Amniotic epithelial cell (primary cell): Measurements from ENCODE around the gene TMEM87B.
A peak's percentile ranks its signal among the peaks of the same experiment; 100 is the strongest.
"Not testable (repeated sequence)": the region's sequence is repeated elsewhere in the genome, so short reads cannot be mapped to it uniquely, and the experiment has no call there.

Experiments
- DNase-seq: peaks from one replicate; pipeline ENCODE4 v3.0.0-alpha.2; 2010; ENCODE audit warnings: low read depth

The TMEM87B gene

GRCh38 chr2:112032689-112033465 is 22.2 kb upstream of the TMEM87B start:
- peak; percentile 97 for DNase-seq

GRCh38 chr2:112033600-112033999 is 21.5 kb upstream of the TMEM87B start:
- peak; percentile 90 for DNase-seq

GRCh38 chr2:112034924-112035323 is 20.1 kb upstream of the TMEM87B start:
- no peak for DNase-seq

- no peak for DNase-seq
Measured at GRCh38 chr2:112035786-112036185, 19.3 kb upstream of the TMEM87B start.

- not testable (repeated sequence) for DNase-seq
Measured at GRCh38 chr2:112039556-112039955, 15.5 kb upstream of the TMEM87B start.

GRCh38 chr2:112040066-112040465 is 15.0 kb upstream of the TMEM87B start:
- not testable (repeated sequence) for DNase-seq

GRCh38 chr2:112041460-112041859 is 13.6 kb upstream of the TMEM87B start:
- not testable (repeated sequence) for DNase-seq

- no peak for DNase-seq
Measured at GRCh38 chr2:112045446-112046014, 9.5 kb upstream of the TMEM87B start.

GRCh38 chr2:112046231-112046630 is 8.8 kb upstream of the TMEM87B start:
- DNase-seq: no peak

GRCh38 chr2:112047537-112048235 is 7.4 kb upstream of the TMEM87B start:
- peak; percentile 51 for DNase-seq

- DNase-seq: no peak
Measured at GRCh38 chr2:112048236-112048592, 6.9 kb upstream of the TMEM87B start.

- DNase-seq: peak; percentile 64
Measured at GRCh38 chr2:112048887-112049286, 6.2 kb upstream of the TMEM87B start.

- no peak for DNase-seq
Measured at GRCh38 chr2:112050316-112050715, 4.8 kb upstream of the TMEM87B start.

- peak; percentile 91 for DNase-seq
Measured at GRCh38 chr2:112053917-112054846, 887 bp upstream of the TMEM87B start.

GRCh38 chr2:112055730-112056625 is 909 bp downstream of the TMEM87B start:
- DNase-seq: peak; percentile 98

- DNase-seq: no peak
Measured at GRCh38 chr2:112056626-112056987, 1.5 kb downstream of the TMEM87B start.

GRCh38 chr2:112059671-112060070 is 4.6 kb downstream of the TMEM87B start:
- no peak for DNase-seq

- DNase-seq: no peak
Measured at GRCh38 chr2:112061299-112061698, 6.2 kb downstream of the TMEM87B start.

- no peak for DNase-seq
Measured at GRCh38 chr2:112061840-112062239, 6.8 kb downstream of the TMEM87B start.

GRCh38 chr2:112062894-112063293 is 7.8 kb downstream of the TMEM87B start:
- DNase-seq: no peak

- DNase-seq: no peak
Measured at GRCh38 chr2:112065486-112065885, 10.4 kb downstream of the TMEM87B start.
